A673 (cell line): Measurements from ENCODE around the gene DAB2IP.

Experiments used
- EZH2 ChIP-seq: fragments of 200-600 bp; sonication (generic); IDR thresholded peaks from 2 replicates; pipeline ENCODE4 v1.6.1; 2017; ENCODE audit warnings: borderline replicate concordance, low read depth, mild to moderate bottlenecking, mixed read lengths, antibody characterized with exemption, low read length; ENCODE audit not compliant: poor library complexity, severe bottlenecking
- TF ChIP-seq, protein P1 (sequence below): fragments of 300-800, 200-600 bp; sonication (generic); conservative IDR thresholded peaks from 2 replicates; pipeline ENCODE4 v1.5.1; 2017; ENCODE audit warnings: low read depth, mild to moderate bottlenecking, antibody characterized with exemption, low read length, moderate library complexity, mixed read lengths

DNA sequence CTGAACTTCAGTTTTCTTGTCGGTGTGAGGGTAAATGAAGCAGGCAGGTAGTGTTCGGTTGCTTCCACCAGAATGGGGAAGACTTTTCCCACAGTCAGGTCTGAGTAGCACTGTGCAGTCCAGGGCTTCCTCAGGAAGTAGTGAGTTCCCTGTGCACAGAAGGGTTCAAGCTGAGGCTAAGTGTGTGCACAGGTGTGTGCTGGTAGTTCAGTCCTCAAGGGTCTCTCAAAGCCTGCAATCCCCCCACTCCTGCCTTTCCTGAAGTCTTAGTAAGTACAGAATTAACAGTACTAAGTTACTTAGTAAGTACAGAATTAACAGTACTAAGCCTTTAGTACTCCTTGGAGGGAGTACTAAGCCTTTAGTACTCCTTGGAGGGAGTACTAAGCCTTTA, 1.4 kb downstream of the DAB2IP start:
- TF ChIP-seq, protein P1, sequence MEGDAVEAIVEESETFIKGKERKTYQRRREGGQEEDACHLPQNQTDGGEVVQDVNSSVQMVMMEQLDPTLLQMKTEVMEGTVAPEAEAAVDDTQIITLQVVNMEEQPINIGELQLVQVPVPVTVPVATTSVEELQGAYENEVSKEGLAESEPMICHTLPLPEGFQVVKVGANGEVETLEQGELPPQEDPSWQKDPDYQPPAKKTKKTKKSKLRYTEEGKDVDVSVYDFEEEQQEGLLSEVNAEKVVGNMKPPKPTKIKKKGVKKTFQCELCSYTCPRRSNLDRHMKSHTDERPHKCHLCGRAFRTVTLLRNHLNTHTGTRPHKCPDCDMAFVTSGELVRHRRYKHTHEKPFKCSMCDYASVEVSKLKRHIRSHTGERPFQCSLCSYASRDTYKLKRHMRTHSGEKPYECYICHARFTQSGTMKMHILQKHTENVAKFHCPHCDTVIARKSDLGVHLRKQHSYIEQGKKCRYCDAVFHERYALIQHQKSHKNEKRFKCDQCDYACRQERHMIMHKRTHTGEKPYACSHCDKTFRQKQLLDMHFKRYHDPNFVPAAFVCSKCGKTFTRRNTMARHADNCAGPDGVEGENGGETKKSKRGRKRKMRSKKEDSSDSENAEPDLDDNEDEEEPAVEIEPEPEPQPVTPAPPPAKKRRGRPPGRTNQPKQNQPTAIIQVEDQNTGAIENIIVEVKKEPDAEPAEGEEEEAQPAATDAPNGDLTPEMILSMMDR = no peak
- TF ChIP-seq EZH2 = no peak
